Measurements from ENCODE around the gene MUC6. TPM values are rescaled to one million over a fixed set of nuclear protein-coding genes. Genes with fewer than 3 reads are reported as not detected.

MUC6 gene
- total and polyA plus RNA-seq, 10 donors, result 0.02 to 0.76 (median 0.22) TPM; not detected in 3

- Histone ChIP-seq H3K4me1 (peaks cover 4 to 30% (median 20%) of the 10 kb centered on the region in 6 donors), H3K27ac (no peak overlapping the region), H3K4me3 (no peak overlapping the region), H3K9me3 (no peaks in the 10 kb centered on the region), H3K27me3 (replicated peaks in 1 of 7) (peaks cover 0 to 25% (median 0%) of the 10 kb centered on the region in 7 donors), H3K36me3 (no peaks in the 10 kb centered on the region)
- peak; percentile 69 for DNase-seq
- no peak for TF ChIP-seq POLR2AphosphoS5 (IDR thresholded peaks at IDR 0.05)
- TF ChIP-seq POLR2A (IDR thresholded peaks at IDR 0.05), result no peak
- TF ChIP-seq, protein P1, sequence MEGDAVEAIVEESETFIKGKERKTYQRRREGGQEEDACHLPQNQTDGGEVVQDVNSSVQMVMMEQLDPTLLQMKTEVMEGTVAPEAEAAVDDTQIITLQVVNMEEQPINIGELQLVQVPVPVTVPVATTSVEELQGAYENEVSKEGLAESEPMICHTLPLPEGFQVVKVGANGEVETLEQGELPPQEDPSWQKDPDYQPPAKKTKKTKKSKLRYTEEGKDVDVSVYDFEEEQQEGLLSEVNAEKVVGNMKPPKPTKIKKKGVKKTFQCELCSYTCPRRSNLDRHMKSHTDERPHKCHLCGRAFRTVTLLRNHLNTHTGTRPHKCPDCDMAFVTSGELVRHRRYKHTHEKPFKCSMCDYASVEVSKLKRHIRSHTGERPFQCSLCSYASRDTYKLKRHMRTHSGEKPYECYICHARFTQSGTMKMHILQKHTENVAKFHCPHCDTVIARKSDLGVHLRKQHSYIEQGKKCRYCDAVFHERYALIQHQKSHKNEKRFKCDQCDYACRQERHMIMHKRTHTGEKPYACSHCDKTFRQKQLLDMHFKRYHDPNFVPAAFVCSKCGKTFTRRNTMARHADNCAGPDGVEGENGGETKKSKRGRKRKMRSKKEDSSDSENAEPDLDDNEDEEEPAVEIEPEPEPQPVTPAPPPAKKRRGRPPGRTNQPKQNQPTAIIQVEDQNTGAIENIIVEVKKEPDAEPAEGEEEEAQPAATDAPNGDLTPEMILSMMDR (IDR thresholded peaks at IDR 0.05 in 8 of 11, conservative IDR thresholded peaks at IDR 0.05 in 3 of 11), result no peak
- 81 to 92% (median 87%) methylated on average over 6 to 9 of the region's 9 CpGs for WGBS, 5 donors
- intact Hi-C loops (cut with DNase I; ENCODE audit: low total_unique reads), result no loop called here
Observed at GRCh38 chr11:1070594-1071462, 34.3 kb upstream of the MUC6 start.

- intact Hi-C loops (cut with DNase I; ENCODE audit: low total_unique reads), result no loop called here
- H3K27ac ChIP-seq, result no peak overlapping the region
- H3K27me3 ChIP-seq (replicated peaks in 1 of 7), result peaks cover 0 to 26% (median 0%) of the 10 kb centered on the region in 7 donors
- peaks cover 4 to 30% (median 20%) of the 10 kb centered on the region in 6 donors for H3K4me1 ChIP-seq
- no peaks in the 10 kb centered on the region for H3K36me3 ChIP-seq
- H3K9me3 ChIP-seq, result no peaks in the 10 kb centered on the region
- TF ChIP-seq, protein P1 (IDR thresholded peaks at IDR 0.05 in 8 of 11, conservative IDR thresholded peaks at IDR 0.05 in 3 of 11), result no peak
- TF ChIP-seq POLR2AphosphoS5 (IDR thresholded peaks at IDR 0.05) (no peak), POLR2A (IDR thresholded peaks at IDR 0.05) (no peak)
- H3K4me3 ChIP-seq, result no peak overlapping the region
- no peak for DNase-seq
Observed at GRCh38 chr11:1069740-1070139, 33.2 kb upstream of the MUC6 start.

GRCh38 chr11:1067812-1068496, 31.4 kb upstream of the MUC6 start:
- no peak for DNase-seq
- H3K9me3 ChIP-seq, result no peaks in the 10 kb centered on the region
- no peaks in the 10 kb centered on the region for H3K36me3 ChIP-seq
- H3K4me3 ChIP-seq, result no peak overlapping the region
- H3K4me1 ChIP-seq, result peaks cover 0 to 20% (median 8%) of the 10 kb centered on the region in 6 donors
- TF ChIP-seq POLR2A (IDR thresholded peaks at IDR 0.05) (no peak), POLR2AphosphoS5 (IDR thresholded peaks at IDR 0.05) (no peak)
- TF ChIP-seq, protein P1 (IDR thresholded peaks at IDR 0.05 in 8 of 11, conservative IDR thresholded peaks at IDR 0.05 in 3 of 11), result no peak
- H3K27ac ChIP-seq, result no peak overlapping the region
- peaks cover 0 to 21% (median 0%) of the 10 kb centered on the region in 7 donors for H3K27me3 ChIP-seq (replicated peaks in 1 of 7)
- 90 to 92% (median 91%) methylated on average over 8 of the region's 8 CpGs for WGBS, 5 donors
- intact Hi-C loops (cut with DNase I; ENCODE audit: low total_unique reads), result no loop called here

DNA sequence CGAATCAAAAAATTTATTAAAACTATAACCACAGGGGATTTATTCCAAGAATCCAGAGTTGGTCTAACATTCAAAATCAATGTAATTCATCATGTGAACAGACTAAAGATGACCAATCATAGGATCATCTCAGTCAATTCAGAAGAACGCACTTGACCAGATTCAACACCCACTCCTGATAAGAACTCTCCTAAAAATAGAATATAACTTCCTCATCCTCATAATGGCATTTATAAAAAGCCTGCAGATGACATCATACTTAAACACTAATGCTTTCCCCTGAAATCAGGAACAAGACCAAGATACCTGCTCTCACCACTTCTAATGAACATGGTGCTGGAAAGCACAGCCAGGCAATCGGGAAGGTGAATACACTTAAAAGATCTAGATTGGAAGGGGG, 27.6 kb upstream of the MUC6 start:
- WGBS, 5 donors, result 41 to 63% (median 59%) methylated on average over 3 of the region's 3 CpGs
- intact Hi-C loops (cut with DNase I; ENCODE audit: low total_unique reads), result no loop called here
- no peak for DNase-seq

More for the DNA sequence above, 27.6 kb upstream of the MUC6 start:
- no peak overlapping the region for H3K27ac ChIP-seq
- peaks cover 0 to 16% (median 0%) of the 10 kb centered on the region in 7 donors for H3K27me3 ChIP-seq (replicated peaks in 1 of 7)
- no peaks in the 10 kb centered on the region for H3K36me3 ChIP-seq
- H3K9me3 ChIP-seq, result peaks cover 0 to 10% (median 0%) of the 10 kb centered on the region in 8 donors
- no peak overlapping the region for H3K4me3 ChIP-seq
- H3K4me1 ChIP-seq, result peaks cover 0 to 16% (median 6%) of the 10 kb centered on the region in 6 donors
- no peak for TF ChIP-seq POLR2AphosphoS5 (IDR thresholded peaks at IDR 0.05)
